Mononuclear cell (primary cell): ENCODE results near the gene AGMO. TPM values are rescaled to one million over a fixed set of nuclear protein-coding genes. Genes with fewer than 3 reads are reported as not detected.

Source experiments
- H3K27me3 ChIP-seq: 2 replicates; pipeline ENCODE4 v1.6.0; 2011; ENCODE audit warnings: low read length, control low read depth; ENCODE audit not compliant: insufficient read depth
- H3K4me1 ChIP-seq: 2 replicates; pipeline ENCODE4 v1.5.1; 2011; ENCODE audit warnings: mild to moderate bottlenecking, low read length, control low read depth; ENCODE audit not compliant: insufficient read depth
- H3K4me3 ChIP-seq: 2 replicates; pipeline ENCODE4 v1.5.1; 2011; ENCODE audit warnings: mild to moderate bottlenecking, low read length, moderate library complexity
- H3K9me3 ChIP-seq: 2 replicates; pipeline ENCODE4 v1.5.1; 2011; ENCODE audit warnings: low read depth, mild to moderate bottlenecking, control low read depth, low read length
- total RNA-seq: library from RNA; depleted of rRNA; stranded (reverse); fragments of >200 nt; gene quantifications from one replicate; pipeline ENCODE4 v1.2.3, GENCODE V29; 2012

AGMO gene
- total RNA-seq: not detected

DNA sequence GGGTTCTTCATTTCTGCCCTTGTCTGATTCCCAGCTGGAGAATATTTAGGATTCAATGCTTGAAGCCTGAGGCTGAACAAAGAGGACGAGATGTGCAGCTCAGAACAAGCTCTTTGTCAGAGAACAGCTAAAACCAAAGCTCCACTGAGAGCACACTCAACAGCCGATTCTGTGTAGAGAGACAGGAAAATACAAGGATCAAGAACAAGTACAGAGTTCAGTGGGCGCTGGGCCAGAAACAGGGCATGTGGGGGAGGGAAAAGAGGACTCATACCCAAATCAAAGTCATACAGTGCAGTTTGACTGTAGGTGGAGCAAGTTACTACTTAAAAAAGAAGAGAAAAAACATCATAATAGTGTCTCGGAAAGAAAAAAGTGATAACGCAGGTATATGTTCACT lies at the start of gene AGMO:
TSS of gene AGMO (minus strand) at position 181 of the 400 bp plus-strand sequence.
- no peaks in the 10 kb centered on the region for H3K9me3 ChIP-seq
- no peaks in the 10 kb centered on the region for H3K4me1 ChIP-seq
- H3K4me3 ChIP-seq: no peak within 1 kb of the TSS
- H3K27me3 ChIP-seq: no peaks in the 10 kb centered on the region

DNA sequence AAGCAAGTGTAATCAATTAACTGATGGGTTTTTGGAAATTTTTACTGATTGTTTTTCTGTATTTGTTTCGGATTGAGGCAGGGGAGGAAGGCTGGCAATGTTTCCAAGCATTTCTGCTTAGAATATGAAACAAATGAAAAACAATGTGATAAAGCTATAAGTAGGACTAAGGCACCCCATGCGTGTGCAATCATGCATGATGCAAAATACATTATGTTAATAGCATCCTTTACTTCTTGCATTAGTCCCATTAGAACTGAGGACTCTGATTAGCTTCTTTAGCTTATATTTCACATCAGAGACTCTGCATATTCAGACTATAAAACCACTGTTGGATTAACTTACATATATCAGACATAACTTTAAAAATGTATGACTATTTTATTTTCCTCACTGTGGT lies 48.7 kb upstream of the AGMO start:
- Histone ChIP-seq H3K9me3 (no peaks in the 10 kb centered on the region), H3K4me1 (no peaks in the 10 kb centered on the region), H3K27me3 (no peaks in the 10 kb centered on the region), H3K4me3 (no peak overlapping the region)

GRCh38 chr7:15609287-15609686 lies 47.5 kb upstream of the AGMO start:
- Histone ChIP-seq H3K4me3 (no peak overlapping the region), H3K27me3 (no peaks in the 10 kb centered on the region), H3K4me1 (no peaks in the 10 kb centered on the region), H3K9me3 (no peaks in the 10 kb centered on the region)

DNA sequence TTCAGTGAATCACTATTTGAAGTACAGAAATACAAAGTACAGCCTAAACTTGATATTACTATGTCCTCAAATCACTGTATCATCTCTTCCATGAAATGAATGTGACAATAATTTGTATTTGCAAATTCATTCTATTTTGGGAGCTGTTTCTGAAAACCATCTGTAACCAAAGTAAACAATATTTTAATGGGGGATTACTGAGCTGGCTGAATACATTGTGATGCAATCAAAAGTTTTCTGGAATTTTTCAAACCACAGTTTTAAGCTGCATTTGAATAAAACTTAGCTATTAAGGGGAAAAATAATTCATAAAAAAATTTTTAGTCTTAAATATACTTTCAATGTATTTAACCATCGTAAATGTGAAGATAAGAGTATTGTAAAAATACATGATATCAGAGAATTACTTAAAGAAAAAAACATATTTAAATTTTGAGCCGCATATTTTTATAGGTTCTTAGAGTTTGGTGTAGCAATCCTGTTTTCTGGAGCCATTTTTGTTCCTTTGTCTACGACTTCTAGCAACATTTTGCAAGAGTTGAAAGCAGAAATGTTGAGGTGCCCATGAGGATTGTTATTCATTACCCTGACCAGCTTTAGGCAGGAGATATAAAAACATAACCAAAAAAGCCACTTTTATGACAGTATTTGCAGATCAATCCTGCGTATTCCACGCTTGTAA lies 45.9 kb upstream of the AGMO start:
- Histone ChIP-seq H3K9me3 (no peaks in the 10 kb centered on the region), H3K4me3 (no peak overlapping the region), H3K27me3 (no peaks in the 10 kb centered on the region), H3K4me1 (no peaks in the 10 kb centered on the region)

- Histone ChIP-seq H3K4me1 (no peaks in the 10 kb centered on the region), H3K27me3 (no peaks in the 10 kb centered on the region), H3K9me3 (no peaks in the 10 kb centered on the region), H3K4me3 (no peak overlapping the region)
Observed at GRCh38 chr7:15606561-15606960, 44.7 kb upstream of the AGMO start.

DNA sequence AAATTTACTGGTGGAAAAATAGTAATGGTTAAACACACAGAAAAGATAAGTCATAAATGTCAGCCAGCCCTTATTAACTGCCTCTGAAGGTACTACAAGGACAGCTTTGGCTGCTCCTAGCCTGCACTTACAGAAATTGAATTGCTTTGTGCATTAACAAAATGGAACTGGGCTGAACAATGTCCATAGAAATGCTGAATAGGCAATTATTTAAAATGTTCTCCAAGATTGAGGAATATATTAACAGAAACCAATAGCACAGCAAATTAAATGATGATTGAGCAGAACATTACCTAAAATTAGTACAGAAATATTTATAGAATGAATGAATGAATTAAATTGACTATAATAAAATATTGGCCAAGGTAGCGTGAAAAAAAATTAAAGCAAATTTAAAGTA lies 42.4 kb upstream of the AGMO start:
- Histone ChIP-seq H3K4me3 (no peak overlapping the region), H3K4me1 (no peaks in the 10 kb centered on the region), H3K27me3 (no peaks in the 10 kb centered on the region), H3K9me3 (no peaks in the 10 kb centered on the region)

GRCh38 chr7:15603124-15603523 lies 41.3 kb upstream of the AGMO start:
- no peaks in the 10 kb centered on the region for H3K27me3 ChIP-seq
- H3K9me3 ChIP-seq: no peaks in the 10 kb centered on the region
- no peak overlapping the region for H3K4me3 ChIP-seq
- H3K4me1 ChIP-seq: no peaks in the 10 kb centered on the region

DNA sequence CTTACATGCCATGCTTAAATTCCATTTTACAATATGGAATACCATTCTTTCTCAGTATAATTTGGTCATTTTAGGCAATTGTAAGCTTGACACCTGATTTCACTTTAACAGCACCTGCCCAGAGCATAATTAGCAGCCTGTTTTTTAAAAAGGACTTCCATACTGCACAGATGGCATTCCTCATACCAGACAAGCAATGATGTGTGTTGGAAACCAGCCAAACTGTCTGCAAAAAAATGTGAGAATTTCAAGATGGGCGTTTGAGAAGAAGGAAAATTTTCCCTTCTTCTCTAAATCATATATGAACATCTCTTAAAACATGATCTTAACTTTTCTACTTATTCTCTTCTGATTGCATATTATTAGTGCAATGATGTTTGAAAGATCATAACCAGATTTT lies 40.4 kb upstream of the AGMO start:
- Histone ChIP-seq H3K27me3 (no peaks in the 10 kb centered on the region), H3K4me1 (no peaks in the 10 kb centered on the region), H3K9me3 (no peaks in the 10 kb centered on the region), H3K4me3 (no peak overlapping the region)

- Histone ChIP-seq H3K4me1 (no peaks in the 10 kb centered on the region), H3K9me3 (no peaks in the 10 kb centered on the region), H3K4me3 (no peak overlapping the region), H3K27me3 (no peaks in the 10 kb centered on the region)
Observed at GRCh38 chr7:15601175-15601574, 39.4 kb upstream of the AGMO start.

DNA sequence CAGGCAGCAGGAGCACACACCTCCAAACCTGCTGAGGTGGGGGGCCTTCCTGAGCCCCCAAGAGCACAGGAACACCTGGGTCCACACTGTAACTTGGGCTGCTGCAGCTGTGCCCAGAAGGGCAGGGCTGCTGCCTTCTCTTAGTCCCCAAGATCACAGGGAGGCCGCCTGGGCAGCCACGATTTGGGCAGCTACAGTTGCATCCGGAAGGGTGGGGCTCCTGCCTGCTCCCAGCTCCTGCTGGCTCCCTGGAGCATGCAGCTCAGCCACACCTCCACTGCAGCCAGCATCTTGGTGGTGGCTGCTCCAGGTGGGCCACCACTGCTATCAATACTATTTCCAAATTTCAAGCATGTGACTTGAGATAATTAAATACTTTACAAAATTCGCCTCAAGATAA lies 38.5 kb upstream of the AGMO start:
- no peak overlapping the region for H3K4me3 ChIP-seq
- no peaks in the 10 kb centered on the region for H3K27me3 ChIP-seq
- H3K9me3 ChIP-seq: no peaks in the 10 kb centered on the region
- no peaks in the 10 kb centered on the region for H3K4me1 ChIP-seq

GRCh38 chr7:15594461-15594860 lies 32.6 kb upstream of the AGMO start:
- Histone ChIP-seq H3K9me3 (peaks cover 5% of the 10 kb centered on the region), H3K4me3 (no peak overlapping the region), H3K27me3 (no peaks in the 10 kb centered on the region), H3K4me1 (no peaks in the 10 kb centered on the region)

- Histone ChIP-seq H3K4me1 (no peaks in the 10 kb centered on the region), H3K9me3 (peaks cover 5% of the 10 kb centered on the region), H3K27me3 (no peaks in the 10 kb centered on the region), H3K4me3 (no peak overlapping the region)
Observed at GRCh38 chr7:15593382-15593781, 31.6 kb upstream of the AGMO start.

DNA sequence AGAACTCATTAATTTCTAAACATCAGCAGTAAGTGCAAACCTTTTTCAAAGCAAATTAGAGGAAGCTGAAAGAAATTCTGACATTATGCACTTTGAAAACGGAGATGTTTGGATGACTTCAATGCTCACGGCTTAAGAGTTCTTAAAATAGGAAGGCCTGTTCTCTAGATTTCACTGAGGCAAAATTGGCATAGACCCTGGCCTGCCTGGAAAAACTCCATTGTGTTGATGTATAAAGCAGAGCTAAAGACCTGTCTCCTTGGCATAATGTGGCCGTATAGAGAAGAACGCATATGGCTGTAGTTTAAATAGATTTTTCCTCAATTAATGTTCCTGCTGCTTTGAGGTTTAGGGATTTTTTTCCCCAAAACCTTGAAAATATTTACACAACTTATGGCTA lies 24.5 kb upstream of the AGMO start:
- no peak overlapping the region for H3K4me3 ChIP-seq
- no peaks in the 10 kb centered on the region for H3K4me1 ChIP-seq
- H3K9me3 ChIP-seq: peaks cover 14% of the 10 kb centered on the region
- H3K27me3 ChIP-seq: no peaks in the 10 kb centered on the region

DNA sequence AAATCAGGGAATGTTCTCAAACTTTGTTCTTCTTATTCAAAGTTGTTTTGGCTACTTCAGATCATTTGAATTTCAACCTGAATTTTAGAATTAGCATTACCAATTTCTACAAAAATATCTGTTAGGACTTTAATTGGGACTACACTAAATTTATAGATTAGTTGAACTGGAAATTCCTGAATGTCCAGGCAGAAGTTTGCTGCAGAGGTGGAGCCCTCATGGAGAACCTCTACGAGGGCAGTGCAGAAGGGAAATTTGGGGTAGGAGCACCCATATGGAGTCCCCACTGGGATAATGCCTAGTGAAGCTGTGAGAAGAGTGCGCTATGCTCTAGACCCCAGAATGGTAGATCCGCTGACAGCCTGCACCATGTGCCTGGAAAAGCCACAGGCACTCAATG lies 22.8 kb upstream of the AGMO start:
- Histone ChIP-seq H3K27me3 (no peaks in the 10 kb centered on the region), H3K4me3 (no peak overlapping the region), H3K9me3 (peaks cover 14% of the 10 kb centered on the region), H3K4me1 (no peaks in the 10 kb centered on the region)

GRCh38 chr7:15582773-15583172 lies 21.0 kb upstream of the AGMO start:
- H3K9me3 ChIP-seq: peaks cover 14% of the 10 kb centered on the region
- H3K4me3 ChIP-seq: no peak overlapping the region
- H3K4me1 ChIP-seq: no peaks in the 10 kb centered on the region
- no peaks in the 10 kb centered on the region for H3K27me3 ChIP-seq

DNA sequence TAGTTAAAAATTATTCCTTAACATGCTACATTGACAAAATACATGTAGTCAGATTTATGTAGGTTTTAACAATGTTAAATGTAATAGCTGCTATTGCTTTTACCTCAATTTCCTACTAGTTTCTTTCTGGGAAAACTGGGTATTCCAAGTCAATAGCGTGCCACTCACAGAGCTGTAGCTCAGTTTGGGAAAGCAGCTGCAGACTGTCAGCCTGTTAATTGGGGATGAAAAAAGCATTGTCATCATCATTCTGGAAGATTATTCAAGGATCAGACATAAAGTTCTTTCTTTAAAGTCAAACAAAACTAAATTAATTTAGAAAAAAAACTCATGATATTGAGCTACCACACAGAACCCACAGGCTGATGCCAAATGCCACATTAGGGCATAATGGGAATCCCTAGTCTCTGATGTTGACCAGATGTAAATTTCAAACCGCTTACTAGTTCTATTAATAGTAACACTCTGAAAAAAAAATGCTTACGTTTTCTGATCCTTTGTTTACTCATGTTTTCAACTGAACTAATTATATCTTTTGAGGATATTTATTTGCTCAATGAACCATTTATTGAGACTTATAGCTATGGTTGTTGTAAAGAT lies 19.6 kb upstream of the AGMO start:
- Histone ChIP-seq H3K9me3 (peaks cover 14% of the 10 kb centered on the region), H3K4me3 (no peak overlapping the region), H3K4me1 (no peaks in the 10 kb centered on the region), H3K27me3 (no peaks in the 10 kb centered on the region)
